ENCODE data around the gene SEPTIN3. TPM values are rescaled to one million over a fixed set of nuclear protein-coding genes. Genes with fewer than 3 reads are reported as not detected.

The SEPTIN3 gene
- polyA plus RNA-seq, 1 donor (not counting 4 experiments of a cell fraction or from before 2014, with no cell fraction given) = 0.07 TPM

DNA sequence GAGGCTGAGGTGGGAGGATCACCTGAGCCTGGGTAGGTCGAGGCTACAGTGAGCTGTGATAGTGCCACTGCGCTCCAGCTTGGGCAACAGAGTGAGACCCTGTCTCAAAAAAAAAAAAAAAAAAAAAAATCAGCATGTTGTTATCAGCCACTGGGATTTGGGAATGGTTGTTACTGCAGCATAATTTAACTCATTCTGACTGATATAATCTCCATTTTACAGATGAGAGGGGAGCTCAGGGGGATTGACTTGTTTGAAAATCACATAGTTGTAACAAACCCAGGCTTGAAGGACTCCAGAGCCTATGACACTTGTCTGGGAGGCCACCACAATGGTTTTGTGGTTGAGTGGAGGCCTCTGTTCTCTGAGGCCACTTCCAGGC is 3.0 kb upstream of the SEPTIN3 start:
- Histone ChIP-seq H3K36me3 (ENCODE audit: control insufficient read depth in 2 of 2, extremely low read depth in 1 of 2, insufficient read depth in 2 of 2, low read length in 2 of 2) (no peaks in the 10 kb centered on the region), H3K79me2 (ENCODE audit: control insufficient read depth, insufficient read depth, low read length) (no peaks in the 10 kb centered on the region), H3K9ac (ENCODE audit: control insufficient read depth, extremely low read depth, insufficient read depth, low read length) (no peak overlapping the region), H3K4me3 (ENCODE audit: control insufficient read depth in 2 of 3, extremely low read depth in 1 of 3, insufficient read depth in 2 of 3, low read depth in 1 of 3, low read length in 3 of 3) (no peak overlapping the region), H2AFZ (ENCODE audit: control insufficient read depth, low read length) (no peak overlapping the region), H3K4me2 (ENCODE audit: control insufficient read depth, extremely low read depth, insufficient read depth, low read depth, low read length) (no peak overlapping the region), H3K27me3 (ENCODE audit: control insufficient read depth, extremely low read depth, insufficient read depth, low read length) (no peaks in the 10 kb centered on the region), H3K4me1 (ENCODE audit: control insufficient read depth, extremely low read depth, insufficient read depth, low read length) (peaks cover 4% of the 10 kb centered on the region), H4K20me1 (ENCODE audit: control insufficient read depth, extremely low read depth, insufficient read depth, low read length) (no peaks in the 10 kb centered on the region), H3K27ac (ENCODE audit: control insufficient read depth, insufficient read depth, low read length) (no peak overlapping the region), H3K9me3 (ENCODE audit: control insufficient read depth, low read depth, low read length) (no peaks in the 10 kb centered on the region), H3K9me1 (ENCODE audit: control insufficient read depth, extremely low read depth, insufficient read depth, low read length) (no peaks in the 10 kb centered on the region)
- TF ChIP-seq, protein P1, sequence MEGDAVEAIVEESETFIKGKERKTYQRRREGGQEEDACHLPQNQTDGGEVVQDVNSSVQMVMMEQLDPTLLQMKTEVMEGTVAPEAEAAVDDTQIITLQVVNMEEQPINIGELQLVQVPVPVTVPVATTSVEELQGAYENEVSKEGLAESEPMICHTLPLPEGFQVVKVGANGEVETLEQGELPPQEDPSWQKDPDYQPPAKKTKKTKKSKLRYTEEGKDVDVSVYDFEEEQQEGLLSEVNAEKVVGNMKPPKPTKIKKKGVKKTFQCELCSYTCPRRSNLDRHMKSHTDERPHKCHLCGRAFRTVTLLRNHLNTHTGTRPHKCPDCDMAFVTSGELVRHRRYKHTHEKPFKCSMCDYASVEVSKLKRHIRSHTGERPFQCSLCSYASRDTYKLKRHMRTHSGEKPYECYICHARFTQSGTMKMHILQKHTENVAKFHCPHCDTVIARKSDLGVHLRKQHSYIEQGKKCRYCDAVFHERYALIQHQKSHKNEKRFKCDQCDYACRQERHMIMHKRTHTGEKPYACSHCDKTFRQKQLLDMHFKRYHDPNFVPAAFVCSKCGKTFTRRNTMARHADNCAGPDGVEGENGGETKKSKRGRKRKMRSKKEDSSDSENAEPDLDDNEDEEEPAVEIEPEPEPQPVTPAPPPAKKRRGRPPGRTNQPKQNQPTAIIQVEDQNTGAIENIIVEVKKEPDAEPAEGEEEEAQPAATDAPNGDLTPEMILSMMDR (optimal IDR thresholded peaks at IDR 0.05 in 1 of 3, IDR thresholded peaks at IDR 0.05 in 1 of 3, conservative IDR thresholded peaks at IDR 0.05 in 1 of 3; ENCODE audit: extremely low read depth in 1 of 3, insufficient read depth in 2 of 3, low read length in 3 of 3) = no peak
- no peak for TF ChIP-seq EZH2 (IDR thresholded peaks at IDR 0.05; ENCODE audit: low read length)
- DNase-seq (ENCODE audit: low read depth, low spot score) (no peak), FAIRE-seq (no peak)
- dilution Hi-C loops (cut with MboI; ENCODE audit: extremely low pct_ligation_motif_present, low sequenced_read_pairs) = no loop called here

DNA sequence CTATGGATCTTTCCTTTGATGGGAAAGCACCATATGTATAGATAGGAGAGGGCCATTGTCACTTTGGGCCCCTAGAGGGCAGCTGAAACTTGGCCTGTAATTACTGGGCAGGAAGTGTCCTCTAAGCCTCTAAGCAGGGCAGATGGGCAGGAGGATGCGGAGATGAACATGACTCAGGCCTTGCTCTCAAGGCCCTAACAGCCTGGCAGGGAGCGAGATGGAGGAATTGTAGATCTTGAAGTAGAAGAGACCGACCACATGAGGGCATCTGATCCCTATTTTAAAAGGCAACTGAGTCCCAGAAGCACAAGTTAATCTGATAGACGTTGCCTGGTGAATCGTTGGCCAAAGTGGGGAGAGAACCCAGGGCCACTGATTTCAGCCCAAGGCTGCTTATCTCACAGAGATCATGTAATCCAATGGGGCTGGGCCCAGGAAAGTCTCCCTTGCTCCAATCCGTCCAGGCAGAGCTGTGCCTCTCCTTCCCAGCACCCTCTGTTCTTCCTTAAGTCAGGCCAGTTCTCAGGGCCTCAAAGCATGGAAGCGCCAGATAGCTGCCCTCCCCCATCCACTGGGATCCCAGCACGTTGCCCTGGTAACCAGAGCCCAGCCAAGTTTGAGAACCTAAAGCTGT is 2.5 kb upstream of the SEPTIN3 start:
- H4K20me1 ChIP-seq (ENCODE audit: control insufficient read depth, extremely low read depth, insufficient read depth, low read length) = no peaks in the 10 kb centered on the region
- H3K36me3 ChIP-seq (ENCODE audit: control insufficient read depth in 2 of 2, extremely low read depth in 1 of 2, insufficient read depth in 2 of 2, low read length in 2 of 2) = no peaks in the 10 kb centered on the region
- H3K27me3 ChIP-seq (ENCODE audit: control insufficient read depth, extremely low read depth, insufficient read depth, low read length) = peaks cover 2% of the 10 kb centered on the region
- TF ChIP-seq, protein P1 (optimal IDR thresholded peaks at IDR 0.05 in 1 of 3, IDR thresholded peaks at IDR 0.05 in 1 of 3, conservative IDR thresholded peaks at IDR 0.05 in 1 of 3; ENCODE audit: extremely low read depth in 1 of 3, insufficient read depth in 2 of 3, low read length in 3 of 3) = peak; percentile 48 to 57 (median 50)
- TF ChIP-seq EZH2 (IDR thresholded peaks at IDR 0.05; ENCODE audit: low read length) = no peak
- no peaks in the 10 kb centered on the region for H3K9me3 ChIP-seq (ENCODE audit: control insufficient read depth, low read depth, low read length)
- H2AFZ ChIP-seq (ENCODE audit: control insufficient read depth, low read length) = no peak overlapping the region
- peak; percentile 41 for DNase-seq (ENCODE audit: low read depth, low spot score)
- dilution Hi-C loops (cut with MboI; ENCODE audit: extremely low pct_ligation_motif_present, low sequenced_read_pairs) = no loop called here
- peaks cover 4% of the 10 kb centered on the region for H3K4me1 ChIP-seq (ENCODE audit: control insufficient read depth, extremely low read depth, insufficient read depth, low read length)
- H3K4me2 ChIP-seq (ENCODE audit: control insufficient read depth, extremely low read depth, insufficient read depth, low read depth, low read length) = no peak overlapping the region
- no peak overlapping the region for H3K27ac ChIP-seq (ENCODE audit: control insufficient read depth, insufficient read depth, low read length)
- no peaks in the 10 kb centered on the region for H3K79me2 ChIP-seq (ENCODE audit: control insufficient read depth, insufficient read depth, low read length)
- FAIRE-seq = peak; percentile 93
- H3K9ac ChIP-seq (ENCODE audit: control insufficient read depth, extremely low read depth, insufficient read depth, low read length) = no peak overlapping the region
- no peak overlapping the region for H3K4me3 ChIP-seq (ENCODE audit: control insufficient read depth in 2 of 3, extremely low read depth in 1 of 3, insufficient read depth in 2 of 3, low read depth in 1 of 3, low read length in 3 of 3)
- no peaks in the 10 kb centered on the region for H3K9me1 ChIP-seq (ENCODE audit: control insufficient read depth, extremely low read depth, insufficient read depth, low read length)
